GM18511 (cell line): ENCODE measurements around the gene RIMS3.
"Not testable (repeated sequence)": the region's sequence is repeated elsewhere in the genome, so short reads cannot be mapped to it uniquely, and the experiment has no call there.

Source experiments
- ATAC-seq: cut with Tn5 transposase; IDR thresholded peaks from one replicate; pipeline ENCODE4 v1.9.1; 2021; ENCODE audit warnings: mild to moderate bottlenecking, moderate library complexity; ENCODE audit not compliant: unreplicated experiment

Gene RIMS3

DNA sequence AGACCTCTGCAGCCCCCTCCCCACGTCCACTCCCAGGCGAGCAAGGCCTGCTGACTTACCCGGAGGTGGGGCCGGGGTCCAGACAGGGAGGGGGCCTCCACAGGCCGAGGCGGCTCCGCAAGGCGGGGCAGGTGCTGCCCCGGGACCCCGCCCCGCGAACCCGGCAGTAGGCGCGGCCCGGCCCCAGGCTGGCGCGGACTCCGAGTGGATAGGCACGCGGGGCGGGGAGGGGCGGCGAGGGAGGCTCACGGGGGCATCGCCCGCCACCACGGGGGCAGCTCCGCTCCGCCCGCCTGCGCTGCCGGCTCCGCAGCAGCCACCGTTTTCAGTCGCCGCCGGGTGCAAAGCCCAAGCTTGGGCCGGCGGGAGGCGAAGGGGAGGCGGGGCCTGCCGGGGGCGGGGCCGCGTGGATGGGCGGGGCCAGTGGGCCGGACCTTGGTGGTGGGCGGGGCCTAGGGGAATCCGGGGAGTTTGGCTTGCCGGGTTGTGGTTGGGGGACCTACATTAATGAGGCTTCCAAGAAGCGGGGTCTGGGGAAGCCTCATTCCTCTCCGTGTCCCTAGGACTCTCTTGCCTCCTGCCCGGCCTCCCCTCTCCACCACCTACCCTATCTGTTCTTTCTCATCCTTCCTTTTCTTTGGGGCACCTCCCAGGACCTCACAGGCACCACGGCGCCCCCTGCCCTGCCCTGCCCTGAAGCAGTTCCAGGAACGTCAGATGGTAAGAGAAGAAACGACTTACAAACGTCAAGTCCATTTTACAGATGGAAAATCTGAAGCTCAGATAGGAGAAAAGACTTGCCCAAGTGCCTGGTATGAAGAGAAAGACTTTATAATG is at the start of gene RIMS3:
TSS of gene RIMS3 (minus strand) at position 348 of the 837 bp plus-strand sequence. CDS start 23,757 bp downstream, outside the sequence.
- ATAC-seq: peak; percentile 72

DNA sequence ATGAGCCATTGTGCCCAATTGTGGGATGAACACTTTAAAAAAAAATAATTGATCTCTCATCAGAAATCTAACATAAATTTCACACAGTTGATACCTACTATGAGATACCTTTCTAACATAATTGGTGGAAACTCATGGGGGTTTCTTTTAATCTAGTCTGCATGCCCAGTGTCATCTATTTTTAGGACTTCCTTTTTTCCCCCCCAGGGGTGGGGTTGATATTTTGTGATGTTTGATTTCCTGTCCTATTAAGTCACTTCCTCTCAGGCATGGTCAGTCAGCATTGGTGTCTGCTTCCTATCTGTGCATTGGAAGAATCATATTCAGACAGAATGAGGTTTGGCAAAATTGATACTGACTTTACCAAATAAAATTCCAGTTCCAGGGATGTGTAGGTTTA is 47.5 kb upstream of the RIMS3 start:
- ATAC-seq: no peak

DNA sequence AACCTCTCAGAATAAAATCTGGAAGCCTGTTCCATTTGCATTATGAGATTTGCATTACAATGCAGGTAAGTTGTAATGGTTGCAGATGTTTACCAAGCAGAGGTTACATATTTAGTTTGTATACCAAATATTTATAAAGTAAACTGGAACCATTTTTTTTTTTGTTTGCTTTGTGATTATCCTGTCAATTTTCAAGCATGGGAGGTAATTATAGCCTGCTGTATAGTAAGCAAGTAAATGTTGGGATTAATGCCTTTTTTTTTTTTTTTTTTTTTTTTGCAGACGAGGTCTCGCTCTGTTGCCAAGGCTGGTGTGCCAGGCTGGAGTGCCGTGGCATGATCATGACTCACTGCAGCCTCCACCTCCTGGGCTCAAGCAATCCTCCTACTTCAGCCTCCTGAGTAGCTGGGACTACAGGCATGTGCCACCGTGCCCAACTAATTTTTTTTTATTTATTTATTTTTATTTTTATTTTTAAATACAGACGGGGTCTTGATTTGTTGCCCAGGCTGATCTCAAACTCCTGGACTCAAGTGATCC is 47.0 kb upstream of the RIMS3 start:
- ATAC-seq: no peak

DNA sequence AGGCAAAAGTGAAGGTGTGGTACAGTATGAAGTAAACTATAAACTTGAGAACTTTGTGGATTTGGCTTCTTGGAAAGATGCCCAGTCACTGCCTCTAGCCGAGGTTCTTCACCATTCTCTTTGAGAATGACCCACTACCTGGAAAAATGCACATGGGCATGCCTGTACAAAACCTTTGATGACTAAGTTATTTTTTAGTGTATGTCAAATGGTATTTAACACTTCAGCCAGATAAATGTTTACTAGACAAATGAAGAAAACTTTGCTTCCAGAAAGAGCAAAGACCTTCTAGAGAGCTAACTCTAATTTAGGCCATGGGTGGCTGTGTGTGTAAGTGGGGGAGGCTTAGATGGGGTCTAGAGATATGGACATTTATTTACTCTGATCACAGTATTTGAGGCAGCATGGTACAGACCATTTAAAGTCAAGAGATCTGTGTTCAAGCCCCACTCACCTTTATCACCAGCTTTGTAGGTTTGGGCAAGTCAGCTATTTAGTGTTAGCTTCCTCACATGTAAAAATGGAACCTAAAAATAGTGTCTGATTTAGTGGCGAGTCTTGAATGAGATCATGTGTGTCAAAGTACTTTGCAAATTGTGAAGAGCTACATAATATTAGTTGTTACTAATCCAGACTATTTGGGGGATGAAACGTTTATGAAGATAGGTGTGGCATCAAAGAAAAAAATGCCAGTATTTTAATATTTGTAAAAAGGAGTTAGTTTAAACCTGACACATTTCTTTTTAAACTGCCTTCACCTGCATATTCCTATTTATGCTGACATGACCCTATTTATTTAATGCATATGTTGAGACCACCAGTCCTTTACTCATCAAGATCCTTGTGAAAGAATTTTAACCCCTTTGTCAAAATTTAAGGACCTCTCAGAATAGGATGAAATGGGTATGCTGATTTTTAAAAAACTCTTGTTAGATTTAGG is 46.3 kb upstream of the RIMS3 start:
- ATAC-seq: no peak

DNA sequence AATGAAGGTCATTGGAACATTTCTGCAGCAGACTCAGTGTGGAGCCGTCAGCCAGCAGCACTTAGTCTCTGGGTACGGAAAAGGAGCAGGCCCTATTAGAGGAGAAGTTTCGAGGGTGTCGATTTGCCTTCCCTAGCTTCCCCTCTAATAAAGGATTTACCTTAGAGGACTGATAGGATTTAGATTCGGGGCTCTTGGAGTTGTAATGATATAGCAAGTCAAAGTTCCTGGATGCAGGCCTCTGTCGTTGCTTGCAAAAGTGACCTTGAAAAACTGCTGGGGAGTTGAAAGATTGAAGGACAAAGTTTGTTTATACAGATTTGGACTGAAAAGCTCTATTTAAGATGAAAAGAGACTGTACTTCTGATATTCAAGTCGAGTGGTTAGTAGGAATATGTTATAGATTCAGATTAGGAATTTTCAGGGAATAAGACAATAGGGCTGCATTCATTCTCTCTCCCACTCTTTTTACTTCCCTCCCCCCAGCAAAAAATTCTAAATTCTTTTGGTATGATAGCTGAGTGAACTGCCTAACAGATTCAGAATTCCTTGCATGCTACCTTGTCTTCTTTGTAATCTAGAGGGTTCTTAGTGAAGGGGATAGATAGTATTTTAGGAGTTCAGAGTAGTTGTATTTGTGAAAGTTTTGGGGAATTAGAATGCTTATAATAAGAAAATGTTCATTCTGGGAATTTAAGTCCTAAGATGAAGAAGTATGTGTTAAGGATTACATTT is 45.3 kb upstream of the RIMS3 start:
- ATAC-seq: no peak

DNA sequence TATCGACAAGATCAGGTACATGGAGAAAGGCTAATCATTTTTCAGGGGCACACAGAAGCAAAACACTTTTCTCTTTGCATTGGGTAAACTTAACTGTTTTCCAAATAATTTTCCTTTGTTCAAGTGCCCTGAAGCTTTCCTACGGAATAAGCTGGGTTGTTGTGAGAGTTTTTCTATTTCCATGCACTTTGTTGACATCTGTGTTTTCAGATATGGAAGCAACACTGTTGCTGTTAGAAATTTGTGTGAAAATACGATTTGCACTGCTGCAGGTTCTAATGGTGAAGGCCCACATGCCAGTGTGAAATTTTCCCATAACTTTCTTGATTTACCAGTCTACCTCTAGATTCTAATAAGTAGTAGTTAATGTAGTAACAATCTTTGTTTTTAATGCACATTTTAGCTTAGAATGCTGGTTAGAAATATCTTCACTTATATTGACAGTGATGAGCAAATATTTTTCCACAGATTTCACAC is 44.4 kb upstream of the RIMS3 start:
- ATAC-seq: no peak

DNA sequence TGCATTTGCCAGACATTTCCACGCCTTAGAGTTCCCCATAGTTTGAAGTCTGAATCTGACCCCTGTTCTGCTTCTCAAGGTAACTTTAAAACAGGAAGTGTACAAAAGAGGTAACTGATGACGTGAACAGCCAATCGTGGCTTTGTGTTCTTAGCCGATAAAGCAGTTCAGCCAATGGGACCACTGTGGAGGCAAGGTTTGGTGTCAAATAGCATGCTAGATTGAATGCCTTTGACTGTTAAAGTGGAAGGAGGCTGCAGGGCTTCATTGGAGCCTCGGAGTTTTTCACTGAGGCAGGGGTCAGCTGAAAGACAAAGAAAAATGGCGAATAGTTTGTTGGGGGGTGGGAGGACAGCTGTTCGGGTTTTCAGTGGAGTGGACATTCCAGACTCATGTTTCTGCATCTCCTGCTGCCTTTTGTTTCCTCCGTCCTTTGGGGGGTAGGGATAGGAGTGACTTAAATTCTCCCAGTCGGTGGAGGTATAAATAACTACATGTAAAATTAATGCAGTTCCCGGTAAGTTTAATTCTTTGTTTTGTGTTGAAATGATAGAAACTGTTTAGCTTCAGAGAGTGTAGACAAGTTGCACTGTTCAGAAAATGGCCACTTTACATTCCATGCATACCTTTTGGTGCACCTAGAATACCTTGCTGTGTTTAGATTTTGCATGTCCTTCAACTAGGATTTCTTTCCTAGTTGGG is 43.8 kb upstream of the RIMS3 start:
- peak; percentile 93 for ATAC-seq

DNA sequence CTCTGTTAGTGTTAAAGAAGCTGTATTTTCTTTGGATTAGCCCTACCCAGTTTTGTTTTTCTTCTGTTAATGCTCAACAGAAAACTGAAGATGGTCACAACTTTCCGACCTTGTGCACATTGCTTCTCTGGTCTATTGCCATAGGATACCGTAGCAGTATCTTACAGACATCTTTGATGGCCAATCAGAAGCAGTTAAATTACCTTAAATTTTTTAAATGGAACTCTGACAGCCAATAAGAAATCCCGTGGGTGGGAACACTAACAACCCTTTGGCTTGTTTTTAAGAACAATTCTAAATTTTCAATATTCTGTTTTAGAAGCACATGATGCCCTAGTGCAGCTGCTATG is 43.2 kb upstream of the RIMS3 start:
- ATAC-seq: peak; percentile 79

DNA sequence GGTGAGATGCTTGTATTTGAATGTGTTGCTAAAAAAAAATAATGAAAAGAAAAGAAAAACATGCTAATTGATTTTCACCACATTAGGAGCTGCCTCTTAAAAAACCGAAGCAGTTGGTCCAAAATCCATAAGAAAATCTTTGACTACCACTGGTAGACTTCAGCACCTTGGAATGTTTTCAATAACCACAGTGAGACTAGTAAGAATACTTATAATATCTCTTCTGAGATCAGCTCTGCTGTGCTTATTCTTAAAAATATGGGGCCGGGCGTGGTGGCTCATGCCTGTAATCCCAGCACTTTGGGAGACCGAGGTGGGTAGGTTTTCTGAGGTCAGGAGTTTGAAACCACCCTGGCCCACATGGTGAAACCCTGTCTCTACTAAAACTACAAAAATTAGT is 41.1 kb upstream of the RIMS3 start:
- no peak for ATAC-seq

DNA sequence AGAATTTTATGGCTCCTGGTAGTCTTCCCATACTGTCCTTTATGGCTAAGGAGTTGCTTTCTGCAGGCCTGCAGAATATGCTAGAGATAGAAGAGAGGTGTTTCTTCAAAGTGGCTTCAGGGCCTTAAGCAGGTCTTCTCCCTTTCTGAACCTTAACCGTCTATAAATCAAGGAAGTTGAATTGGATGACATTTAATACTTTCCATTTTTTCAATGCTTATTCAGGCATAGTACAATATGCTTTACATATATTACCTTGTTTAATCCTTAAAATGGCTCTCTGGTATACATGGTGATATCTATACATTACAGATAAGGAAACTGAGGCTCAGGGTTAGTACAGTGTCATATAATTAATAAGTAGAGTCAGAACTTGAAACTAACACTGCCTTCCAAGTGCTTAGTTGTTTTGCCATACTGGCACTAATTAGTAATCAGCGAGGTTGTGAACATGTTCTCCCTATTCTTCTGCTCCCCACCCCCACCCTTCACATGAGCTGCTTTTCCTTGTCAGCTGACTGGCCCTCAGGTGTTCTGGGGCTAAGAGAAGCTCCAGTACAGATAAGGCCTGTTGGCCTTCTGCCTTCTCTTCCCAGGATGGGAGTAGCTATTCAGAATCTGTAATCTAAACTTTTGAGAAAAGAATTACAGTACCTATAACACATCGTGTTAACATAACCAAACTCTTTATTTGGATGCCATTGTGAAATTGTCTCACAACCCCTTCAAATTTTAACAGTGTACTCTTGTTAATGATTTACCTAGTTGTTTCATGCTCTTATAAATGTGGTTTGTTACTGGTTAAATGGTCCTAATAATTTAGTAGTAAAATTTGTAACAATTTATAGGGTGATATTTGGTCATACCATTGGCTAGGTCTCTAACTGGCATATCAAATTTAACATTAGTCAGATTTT is 39.6 kb upstream of the RIMS3 start:
- no peak for ATAC-seq

DNA sequence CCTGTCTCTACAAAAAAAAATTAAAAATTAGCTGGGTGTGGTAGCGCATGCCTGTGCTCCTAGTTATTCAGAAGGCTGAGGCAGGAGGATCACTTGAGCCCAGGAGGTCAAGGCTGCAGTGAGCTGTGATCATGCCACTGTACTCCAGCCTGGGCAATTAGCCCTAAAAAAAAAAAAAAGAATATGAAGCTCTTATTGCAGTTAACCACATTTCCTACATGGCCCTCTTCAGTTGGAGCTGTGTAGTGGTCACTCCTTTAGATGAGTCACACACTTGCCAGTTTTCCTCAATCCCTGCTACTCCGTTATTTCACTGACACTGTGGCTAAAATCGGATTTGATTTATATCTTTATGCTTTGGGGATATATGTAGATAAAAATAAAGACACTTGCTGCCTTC is 37.8 kb upstream of the RIMS3 start:
- ATAC-seq: no peak

DNA sequence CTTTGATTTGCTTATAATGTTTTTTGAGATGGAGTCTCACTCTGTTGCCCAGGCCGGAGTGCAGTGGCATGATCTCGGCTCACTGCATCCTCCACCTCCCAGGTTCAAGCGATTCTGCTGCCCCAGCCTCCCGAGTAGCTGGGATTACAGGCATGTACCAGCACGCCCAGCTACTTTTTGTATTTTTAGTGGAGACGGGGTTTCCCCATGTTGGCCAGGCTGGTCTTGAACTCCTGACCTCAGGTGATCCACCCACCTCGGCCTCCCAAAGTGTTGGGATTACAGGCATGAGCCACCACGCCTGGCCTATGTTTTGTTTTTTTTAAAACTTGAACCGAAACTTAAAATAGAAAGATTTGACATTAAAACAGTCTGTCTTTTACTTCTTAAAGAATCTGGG is 37.3 kb upstream of the RIMS3 start:
- not testable (repeated sequence) for ATAC-seq

DNA sequence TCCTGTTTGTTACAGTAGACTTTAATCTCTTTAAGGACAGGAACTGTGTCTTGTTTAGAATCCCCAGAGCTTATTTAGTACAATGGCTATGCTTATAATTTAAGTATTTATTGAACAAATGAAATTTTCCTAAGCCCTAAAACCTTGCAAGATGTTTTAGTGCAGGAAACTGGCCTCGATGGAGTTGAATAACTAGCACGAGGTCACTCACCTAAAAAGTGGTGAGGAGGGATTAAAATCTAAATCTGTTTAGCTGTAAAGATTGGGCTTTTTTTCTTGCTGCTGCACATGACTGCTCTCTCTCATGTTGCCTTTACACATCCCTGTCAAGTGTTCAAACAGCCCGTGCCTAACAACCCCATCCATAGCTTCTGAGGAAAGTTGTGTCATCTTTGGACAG is 36.2 kb upstream of the RIMS3 start:
- no peak for ATAC-seq

DNA sequence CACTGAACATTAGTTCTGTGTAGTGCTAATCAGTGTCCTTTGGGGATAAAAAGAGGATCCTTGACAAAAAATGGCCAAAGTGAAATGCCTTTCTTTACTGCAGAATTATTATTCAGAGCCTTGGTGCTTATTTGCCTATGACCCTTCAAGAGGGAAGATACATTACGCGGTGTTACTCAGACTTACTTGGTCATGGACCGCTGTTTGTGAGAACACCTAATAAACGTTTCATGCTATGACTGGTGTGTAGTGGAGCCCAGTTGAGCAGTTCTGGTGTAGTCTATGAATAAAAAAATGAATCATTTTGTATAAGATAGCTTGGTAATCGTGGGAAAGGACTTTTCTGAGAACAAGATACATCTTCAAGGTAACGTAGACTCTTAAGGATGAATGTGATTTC is 34.3 kb upstream of the RIMS3 start:
- peak; percentile 84 for ATAC-seq

DNA sequence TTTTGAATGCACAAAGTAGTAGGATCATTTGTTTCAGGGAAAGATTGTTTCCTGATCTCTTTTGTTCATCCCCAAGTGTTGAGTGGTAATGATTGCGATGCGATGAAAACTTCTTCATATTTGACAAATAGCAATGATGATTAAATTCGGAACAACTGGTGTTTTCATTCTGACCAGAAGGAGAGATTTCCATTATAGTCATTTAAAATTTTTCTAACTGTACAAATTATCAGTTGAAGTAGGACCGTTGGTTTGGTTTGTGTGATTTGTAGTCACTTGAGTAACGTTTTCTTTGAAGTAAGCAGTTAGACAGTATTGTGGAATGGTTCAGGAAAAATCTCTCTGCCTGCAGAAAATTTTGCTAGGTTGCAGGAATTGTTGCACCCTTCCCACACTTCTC is 32.0 kb upstream of the RIMS3 start:
- no peak for ATAC-seq

DNA sequence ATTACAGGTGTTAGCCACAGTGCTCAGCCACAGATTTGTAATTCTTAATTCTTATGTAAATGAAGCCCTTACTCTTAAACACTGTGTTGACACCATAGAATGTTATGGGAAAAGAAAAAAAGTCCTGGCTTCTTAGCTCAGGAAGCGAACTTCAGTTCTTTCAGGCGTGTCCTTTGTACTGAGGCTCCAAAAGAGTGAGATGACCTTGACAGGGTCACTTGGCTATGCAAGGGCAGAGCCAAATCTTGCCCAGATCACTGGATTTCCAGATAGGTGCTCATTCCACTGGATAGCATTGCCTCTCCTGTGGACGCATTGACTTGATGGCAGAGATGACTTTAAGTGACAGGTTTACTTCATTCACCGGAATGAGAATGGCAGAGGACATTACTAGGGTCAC is 30.8 kb upstream of the RIMS3 start:
- no peak for ATAC-seq

DNA sequence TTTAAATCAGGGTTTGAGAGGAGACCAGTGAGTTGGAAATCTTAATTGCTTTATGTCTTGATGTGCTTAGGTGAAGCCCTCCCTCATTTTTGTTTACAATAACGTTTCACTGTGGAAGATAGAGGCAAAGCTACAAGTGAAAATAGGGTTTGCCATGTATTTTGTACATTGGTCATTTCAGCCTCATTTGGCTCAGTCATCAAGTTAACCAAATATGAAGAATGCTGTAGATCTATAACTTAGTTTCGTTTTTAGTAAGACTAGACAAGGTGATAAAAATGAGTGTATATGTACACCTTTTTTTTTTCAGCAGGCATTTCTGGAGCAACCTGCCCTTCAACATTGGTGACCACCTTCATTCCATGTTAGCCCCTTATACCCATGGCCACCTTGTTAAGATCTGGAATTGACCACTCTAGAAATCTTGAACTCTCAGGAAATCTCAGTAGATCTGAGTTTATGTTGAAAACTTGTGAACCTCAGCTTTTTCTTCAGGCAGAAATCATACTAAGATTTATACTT is 28.9 kb upstream of the RIMS3 start:
- no peak for ATAC-seq

DNA sequence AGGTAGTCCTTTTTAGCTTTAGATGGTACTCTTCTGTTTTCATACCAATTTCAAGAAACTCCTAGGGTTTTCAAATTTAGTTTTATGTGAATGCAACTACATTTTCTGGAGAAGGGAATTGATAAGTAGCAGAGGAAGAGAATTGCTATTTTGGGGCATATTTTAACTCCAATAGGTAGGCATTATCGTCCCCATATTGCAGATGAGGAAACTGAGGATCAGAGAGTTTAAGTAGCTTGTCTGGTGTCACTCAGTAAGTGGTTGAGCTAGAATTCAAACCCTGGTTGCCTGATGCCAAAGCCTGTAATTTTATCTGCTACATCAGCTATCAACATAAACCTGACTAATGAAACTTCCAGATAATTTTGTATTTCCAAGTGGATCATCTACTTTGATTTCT is 27.9 kb upstream of the RIMS3 start:
- no peak for ATAC-seq

DNA sequence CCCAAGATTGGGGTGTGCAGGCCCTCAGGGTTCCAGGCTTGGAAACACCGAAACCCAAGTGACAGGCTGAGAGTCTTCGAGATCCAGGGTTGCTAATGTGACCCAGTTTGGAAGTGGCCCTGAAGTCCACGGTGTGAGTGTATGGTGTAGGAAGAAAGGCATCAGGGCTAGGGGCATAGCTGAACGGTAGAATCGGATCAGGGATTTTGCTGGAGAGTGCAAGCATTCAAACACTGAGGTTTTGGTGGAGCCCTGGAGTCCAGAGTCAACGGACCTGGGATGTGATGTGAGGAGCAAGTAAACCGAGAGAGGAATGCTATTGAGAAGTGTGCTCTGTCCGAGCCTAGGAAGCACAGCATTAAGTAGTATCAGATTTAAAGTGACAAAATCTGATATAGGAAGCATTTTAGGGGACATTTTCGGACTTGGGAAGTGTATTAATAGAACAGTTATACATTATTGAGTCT is 27.0 kb upstream of the RIMS3 start:
- peak; percentile 8 for ATAC-seq
